Activated CD4-positive, alpha-beta memory T cell treated with anti-CD3 and anti-CD28 coated beads for 36 hours (primary cell): ENCODE results near the gene ATG10. TPM values are rescaled to one million over a fixed set of nuclear protein-coding genes. Genes with fewer than 3 reads are reported as not detected.
"Not testable (repeated sequence)": the region's sequence is repeated elsewhere in the genome, so short reads cannot be mapped to it uniquely, and the experiment has no call there.

ENCODE experiments used
- CTCF ChIA-PET: fragments of 350-600 bp; sonication (Branson Sonifier 250); formaldehyde crosslinking; loops from one replicate; lab custom pipeline; 2021; ENCODE audit warnings: antibody characterized with exemption, inconsistent platforms; lab: Charles Lee
- POLR2A ChIA-PET: fragments of 350-600 bp; sonication (Branson Sonifier 250); formaldehyde crosslinking; loops from one replicate; lab custom pipeline; 2021; ENCODE audit warnings: antibody characterized with exemption; lab: Charles Lee
- DNase-seq: peaks from one replicate; pipeline ENCODE4 v3.0.0-alpha.2; 2020
- H3K27ac Mint-ChIP-seq: one replicate; pipeline ENCODE4 v1.8.0; 2021; ENCODE audit warnings: mixed read lengths
- H3K27me3 Mint-ChIP-seq: one replicate; pipeline ENCODE4 v1.8.0; 2021; ENCODE audit warnings: mixed read lengths
- H3K36me3 Mint-ChIP-seq: one replicate; pipeline ENCODE4 v1.8.0; 2021; ENCODE audit warnings: mixed read lengths
- H3K4me1 Mint-ChIP-seq: one replicate; pipeline ENCODE4 v1.8.0; 2021; ENCODE audit warnings: low read depth, mixed read lengths
- H3K4me3 Mint-ChIP-seq: one replicate; pipeline ENCODE4 v1.8.0; 2021; ENCODE audit warnings: mild to moderate bottlenecking, mixed read lengths
- H3K9me3 Mint-ChIP-seq: one replicate; pipeline ENCODE4 v1.8.0; 2021; ENCODE audit warnings: mixed read lengths
- intact Hi-C: fragments of 100-400 bp; cut with micrococcal nuclease; formaldehyde crosslinking; loops from one replicate; pipeline ENCODE4 v1.15.1; 2023
- total RNA-seq, 2 experiments: library from RNA; stranded (reverse); gene quantifications; one replicate each; pipeline ENCODE4 v1.2.3, GENCODE V29; 2021

ATG10 gene
- total RNA-seq, 2 experiments from 2014 or later = 8.5 to 9.7 TPM

DNA sequence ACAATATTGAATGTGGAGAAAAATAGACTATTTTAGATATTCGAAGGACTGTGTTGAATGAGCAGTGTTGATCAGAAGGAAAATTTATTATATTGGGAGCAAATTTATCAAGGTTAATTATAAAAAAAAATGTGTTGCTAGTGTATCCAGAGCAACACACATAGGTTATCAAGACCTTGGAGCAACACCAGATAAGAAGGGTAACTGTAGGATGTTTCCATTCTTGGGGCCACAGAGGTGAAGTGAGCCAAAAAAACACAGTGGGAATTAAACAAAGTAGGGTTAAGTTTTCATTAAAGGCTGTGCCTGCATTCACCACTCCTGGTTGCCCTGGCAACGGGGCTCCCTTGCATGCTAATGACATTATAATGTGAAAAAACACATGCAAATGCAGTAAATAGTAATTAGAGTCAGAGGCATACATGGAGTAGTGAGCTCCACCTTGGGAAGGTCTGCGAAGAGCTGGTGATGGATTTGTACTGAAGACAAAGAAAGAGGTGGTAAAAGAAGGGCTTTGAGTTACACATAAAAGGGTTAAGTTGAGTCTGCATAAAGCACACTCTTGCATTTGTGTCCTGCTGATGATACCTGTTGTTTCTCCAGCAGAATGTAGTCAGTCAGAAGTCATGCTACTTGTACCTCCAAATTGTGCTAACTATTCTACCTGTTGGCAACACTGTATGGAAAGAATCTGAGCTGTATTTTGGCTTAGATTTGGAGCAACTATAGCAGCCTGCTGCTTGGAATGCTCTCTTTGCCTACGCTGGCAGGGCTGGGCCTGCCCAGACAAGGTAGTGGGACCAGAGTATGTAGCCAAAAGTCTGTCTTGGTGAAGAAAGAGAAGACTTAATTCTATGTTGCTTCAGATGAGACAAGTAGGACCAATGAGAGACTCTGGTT lies 59.6 kb downstream of the ATG10 start:
- Mint-ChIP-seq H3K27ac (no peak overlapping the region), H3K4me3 (no peak overlapping the region), H3K4me1 (no peaks in the 10 kb centered on the region), H3K36me3 (peaks cover 2% of the 10 kb centered on the region), H3K9me3 (no peaks in the 10 kb centered on the region), H3K27me3 (no peaks in the 10 kb centered on the region)
- intact Hi-C loops = no loop called here
- POLR2A ChIA-PET = no interaction called here
- CTCF ChIA-PET = no interaction called here
- no peak for DNase-seq

DNA sequence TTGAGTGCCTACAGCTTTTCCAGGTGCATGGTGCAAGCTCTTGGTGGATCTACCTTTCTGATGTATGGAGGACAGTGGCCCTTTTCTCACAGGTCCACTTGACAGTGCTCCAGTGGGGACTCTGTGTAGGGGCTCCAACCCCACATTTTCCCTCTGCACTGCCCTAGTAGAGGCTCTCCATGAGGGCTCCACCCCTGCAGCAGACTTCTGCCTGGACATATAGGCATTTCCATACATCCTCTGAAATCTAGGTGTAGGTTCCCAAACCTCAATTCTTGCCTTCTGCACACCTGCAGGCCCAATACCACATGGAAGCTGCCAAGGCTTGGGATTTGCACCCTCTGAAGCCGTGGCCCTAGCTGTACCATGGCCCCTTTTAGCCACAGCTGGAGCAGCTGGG lies 71.1 kb downstream of the ATG10 start:
- intact Hi-C loops, H3K4me1 Mint-ChIP-seq, DNase-seq, H3K27me3 Mint-ChIP-seq, H3K4me3 Mint-ChIP-seq, H3K27ac Mint-ChIP-seq, POLR2A ChIA-PET, CTCF ChIA-PET: not testable (repeated sequence)
- Mint-ChIP-seq H3K36me3 (peaks cover 26% of the 10 kb centered on the region), H3K9me3 (peaks cover 15% of the 10 kb centered on the region)

DNA sequence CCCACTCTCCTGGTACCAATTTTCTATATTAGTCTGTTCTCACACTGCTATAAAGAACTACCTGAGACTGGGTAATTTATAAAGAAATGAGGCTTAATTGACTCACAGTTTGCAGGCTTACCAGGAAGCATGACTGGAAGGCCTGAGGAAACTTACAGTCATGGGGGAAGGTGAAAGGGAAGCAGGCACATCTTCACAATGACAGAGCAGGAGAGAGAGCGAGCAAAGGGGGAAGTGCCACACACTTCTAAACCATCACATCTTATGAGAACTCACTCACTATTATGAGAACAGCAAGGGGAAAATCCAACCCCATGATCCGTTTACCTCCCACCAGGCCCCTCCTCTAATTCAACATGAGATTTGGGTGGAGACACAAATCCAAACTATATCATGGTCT lies 72.2 kb downstream of the ATG10 start:
- Mint-ChIP-seq H3K27ac (no peak overlapping the region), H3K27me3 (no peaks in the 10 kb centered on the region), H3K4me1 (no peaks in the 10 kb centered on the region), H3K9me3 (peaks cover 15% of the 10 kb centered on the region), H3K4me3 (no peak overlapping the region), H3K36me3 (peaks cover 24% of the 10 kb centered on the region)
- intact Hi-C loops = no loop called here
- ChIA-PET CTCF (no interaction called here), POLR2A (no interaction called here)
- DNase-seq = no peak

DNA sequence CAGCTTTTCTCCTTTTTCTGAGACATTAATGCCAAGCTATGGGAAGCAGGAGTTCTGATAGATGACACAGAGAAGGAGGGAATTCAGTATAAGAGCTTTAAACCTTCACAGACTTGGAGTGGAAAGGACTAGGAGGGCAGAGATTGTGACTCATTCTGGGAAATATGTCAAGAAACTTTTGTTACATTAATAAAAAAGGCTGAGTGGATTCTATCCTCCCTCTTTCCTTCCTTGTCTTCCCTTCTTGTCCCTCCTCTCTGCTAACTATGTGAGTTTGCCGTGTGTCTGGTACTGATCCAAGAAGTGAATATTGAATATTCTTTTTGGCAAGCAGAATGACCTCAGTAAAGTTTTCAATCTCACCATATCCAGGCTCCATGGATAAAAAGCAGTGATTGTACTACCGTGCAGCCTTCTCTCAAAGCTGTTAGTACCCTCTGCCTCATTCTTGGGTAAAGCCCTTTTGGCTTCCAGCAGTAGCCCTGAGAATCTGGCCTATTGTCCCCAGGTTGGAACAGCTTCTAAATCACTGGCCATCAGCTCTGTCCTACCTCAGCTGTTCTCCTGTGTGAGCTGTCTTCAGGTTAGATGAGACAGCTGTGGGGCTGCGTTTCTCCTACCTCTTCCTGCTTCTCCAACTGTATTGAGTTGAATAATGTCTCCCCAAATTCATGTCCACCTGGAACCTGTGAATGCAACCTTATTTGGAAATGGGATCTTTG lies 73.9 kb downstream of the ATG10 start:
- Mint-ChIP-seq H3K27ac (no peak overlapping the region), H3K27me3 (no peaks in the 10 kb centered on the region), H3K4me1 (no peaks in the 10 kb centered on the region), H3K9me3 (peaks cover 15% of the 10 kb centered on the region), H3K36me3 (peaks cover 24% of the 10 kb centered on the region), H3K4me3 (no peak overlapping the region)
- POLR2A ChIA-PET = no interaction called here
- intact Hi-C loops = no loop called here
- CTCF ChIA-PET = no interaction called here
- DNase-seq = no peak

DNA sequence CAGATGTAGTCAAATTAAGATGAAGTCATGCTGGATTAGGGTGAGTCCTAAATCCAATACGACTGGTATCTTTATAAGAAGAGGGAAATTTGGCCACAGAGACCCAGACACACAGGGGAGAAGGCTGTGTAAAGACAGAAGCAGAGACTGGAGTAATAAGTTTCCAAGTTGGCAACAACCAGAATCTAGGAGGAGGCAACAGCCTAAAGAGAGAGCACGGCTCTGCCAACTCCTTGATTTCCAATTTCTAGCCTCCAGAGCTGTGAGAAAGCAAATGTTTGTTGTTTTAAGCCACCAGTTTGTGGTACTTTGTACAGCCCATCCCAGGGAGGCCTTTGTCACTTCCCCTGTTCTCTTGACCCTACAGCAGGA lies 74.4 kb downstream of the ATG10 start:
- intact Hi-C loops = no loop called here
- CTCF ChIA-PET = no interaction called here
- Mint-ChIP-seq H3K27me3 (no peaks in the 10 kb centered on the region), H3K36me3 (peaks cover 24% of the 10 kb centered on the region), H3K27ac (no peak overlapping the region), H3K4me3 (no peak overlapping the region), H3K9me3 (peaks cover 15% of the 10 kb centered on the region), H3K4me1 (no peaks in the 10 kb centered on the region)
- POLR2A ChIA-PET = no interaction called here
- no peak for DNase-seq

DNA sequence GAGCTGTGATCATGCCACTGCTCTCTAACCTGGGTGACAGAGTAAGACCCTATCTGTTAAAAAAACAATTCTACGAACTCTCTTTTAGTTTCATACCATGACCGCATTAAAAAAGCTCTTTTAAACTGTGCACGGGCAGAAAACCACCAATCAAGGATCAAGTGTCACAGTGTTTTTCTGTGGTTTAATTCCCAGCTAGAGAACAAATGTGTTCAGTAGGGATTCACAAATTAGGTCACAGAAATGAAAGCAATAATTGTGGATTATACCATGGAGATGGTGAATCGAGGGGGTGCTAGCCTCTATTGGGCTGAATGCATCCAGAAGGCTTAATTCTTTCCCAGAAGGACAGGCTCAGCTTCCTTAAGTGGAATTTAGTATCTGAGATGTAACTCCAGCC lies 79.1 kb downstream of the ATG10 start:
- DNase-seq = no peak
- intact Hi-C loops = no loop called here
- H3K9me3 Mint-ChIP-seq = peaks cover 3% of the 10 kb centered on the region
- H3K27ac Mint-ChIP-seq = no peak overlapping the region
- H3K36me3 Mint-ChIP-seq = peaks cover 5% of the 10 kb centered on the region
- CTCF ChIA-PET = no interaction called here
- H3K4me3 Mint-ChIP-seq = no peak overlapping the region
- no peaks in the 10 kb centered on the region for H3K4me1 Mint-ChIP-seq
- POLR2A ChIA-PET = no interaction called here
- H3K27me3 Mint-ChIP-seq = no peaks in the 10 kb centered on the region

DNA sequence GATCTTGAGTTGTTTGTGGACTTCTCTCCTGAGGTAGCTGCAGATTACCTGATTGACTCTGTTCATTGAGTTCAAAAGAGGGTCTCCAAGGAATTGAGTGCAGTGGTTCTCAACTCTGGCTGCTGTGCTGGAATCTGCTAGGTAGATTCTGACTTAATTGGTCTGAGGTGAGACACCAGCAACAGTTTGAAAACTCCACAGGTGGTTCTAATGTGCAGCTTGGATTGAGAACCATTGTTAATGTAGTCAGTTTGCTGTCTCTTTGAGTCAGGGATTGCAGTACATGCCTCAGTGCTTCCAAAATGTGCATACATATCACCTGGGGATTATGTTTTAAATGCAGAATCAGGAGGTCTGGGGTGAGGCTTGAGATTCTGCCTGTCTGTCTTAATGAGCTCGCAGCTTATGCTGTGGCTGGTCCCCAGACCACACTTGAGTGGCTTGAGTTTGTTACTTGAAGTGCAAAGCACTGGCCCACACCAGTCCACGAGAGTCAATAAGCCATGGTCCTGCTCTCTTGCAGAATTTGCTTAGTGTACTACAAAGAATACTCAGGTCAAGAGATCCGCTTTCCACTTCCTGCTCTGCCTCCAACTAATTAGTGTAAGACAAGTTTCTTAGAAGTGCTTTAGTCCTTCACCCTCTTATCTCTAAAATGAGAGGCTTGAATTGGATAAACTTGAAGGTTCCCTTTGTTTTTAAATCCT lies 82.3 kb downstream of the ATG10 start:
- H3K36me3 Mint-ChIP-seq = no peaks in the 10 kb centered on the region

DNA sequence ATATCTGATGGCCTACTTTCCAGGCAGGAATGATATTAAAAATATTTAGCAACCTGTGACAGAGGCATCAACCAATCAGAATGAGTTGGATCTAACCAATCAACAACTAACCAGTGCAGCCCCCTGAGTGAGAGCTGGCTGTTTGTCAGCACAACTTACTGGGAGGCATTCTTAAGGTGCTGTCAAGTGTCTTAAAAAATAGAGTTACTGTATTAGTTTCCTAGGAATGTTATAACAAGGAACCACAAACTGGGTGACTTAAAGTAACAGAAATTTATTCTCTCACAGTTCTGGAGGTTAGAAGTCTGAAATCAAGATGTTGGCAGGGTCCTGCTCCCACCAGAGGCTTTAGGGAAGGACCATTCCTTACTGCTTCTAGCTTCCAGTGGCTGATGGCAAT lies 85.2 kb downstream of the ATG10 start:
- intact Hi-C loops = no loop called here
- Mint-ChIP-seq H3K27ac (no peak overlapping the region), H3K4me3 (no peak overlapping the region), H3K27me3 (no peaks in the 10 kb centered on the region), H3K36me3 (no peaks in the 10 kb centered on the region), H3K9me3 (no peaks in the 10 kb centered on the region), H3K4me1 (peaks cover 3% of the 10 kb centered on the region)
- CTCF ChIA-PET = no interaction called here
- POLR2A ChIA-PET = no interaction called here
- DNase-seq = no peak

More for the DNA sequence above, 82.3 kb downstream of the ATG10 start:
- intact Hi-C loops = no loop called here
- DNase-seq = no peak
- Mint-ChIP-seq H3K27ac (no peak overlapping the region), H3K27me3 (no peaks in the 10 kb centered on the region), H3K9me3 (no peaks in the 10 kb centered on the region), H3K4me3 (no peak overlapping the region), H3K4me1 (peaks cover 3% of the 10 kb centered on the region)
- CTCF ChIA-PET = no interaction called here
- POLR2A ChIA-PET = no interaction called here

DNA sequence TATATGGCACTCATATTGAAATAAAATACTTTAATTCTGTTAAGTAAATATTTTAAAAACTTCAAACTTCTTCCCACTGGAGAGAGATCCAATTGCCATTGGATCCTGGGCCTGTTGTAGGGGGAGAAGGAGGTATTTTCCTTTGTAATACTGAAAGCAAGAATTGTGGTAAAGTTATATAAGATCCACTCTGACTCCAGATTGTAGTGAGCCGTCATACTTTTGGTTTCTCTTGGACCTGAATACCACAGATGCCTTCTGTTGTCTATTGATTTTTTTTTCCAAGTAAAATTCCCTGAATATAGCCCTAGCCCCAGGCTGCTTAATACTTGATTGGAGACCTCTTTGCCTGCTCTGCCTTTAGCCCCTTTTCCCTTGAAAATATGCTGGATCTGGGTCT lies 86.9 kb downstream of the ATG10 start:
- Mint-ChIP-seq H3K27ac (no peak overlapping the region), H3K27me3 (no peaks in the 10 kb centered on the region)
- POLR2A ChIA-PET = no interaction called here

DNA sequence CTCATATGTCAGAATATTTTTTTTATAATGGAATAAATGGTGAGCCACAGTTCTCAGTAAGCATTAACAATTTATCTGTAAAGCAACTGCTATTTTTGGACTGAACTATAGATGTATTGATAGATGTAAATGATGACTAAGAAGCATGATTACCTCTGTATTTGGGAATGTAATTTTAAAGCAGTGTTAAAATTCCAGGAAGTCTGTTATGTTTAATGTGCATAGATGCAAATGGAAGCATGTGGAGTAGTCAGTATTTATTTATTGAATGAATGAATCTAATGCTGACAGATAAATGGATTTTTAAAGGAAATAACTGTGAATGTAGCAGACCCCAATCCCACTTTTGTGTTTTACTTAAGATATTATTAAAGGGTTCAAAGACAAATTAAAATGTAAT lies 95.0 kb downstream of the ATG10 start:
- intact Hi-C loops = no loop called here
- Mint-ChIP-seq H3K4me1 (peaks cover 5% of the 10 kb centered on the region), H3K27me3 (no peaks in the 10 kb centered on the region), H3K27ac (no peak overlapping the region), H3K36me3 (no peaks in the 10 kb centered on the region), H3K9me3 (no peaks in the 10 kb centered on the region), H3K4me3 (no peak overlapping the region)
- ChIA-PET POLR2A (no interaction called here), CTCF (no interaction called here)
- no peak for DNase-seq

More for the DNA sequence above, 86.9 kb downstream of the ATG10 start:
- no peak for DNase-seq
- intact Hi-C loops = no loop called here
- Mint-ChIP-seq H3K4me1 (peaks cover 3% of the 10 kb centered on the region), H3K4me3 (no peak overlapping the region), H3K36me3 (no peaks in the 10 kb centered on the region), H3K9me3 (no peaks in the 10 kb centered on the region)
- CTCF ChIA-PET = no interaction called here

DNA sequence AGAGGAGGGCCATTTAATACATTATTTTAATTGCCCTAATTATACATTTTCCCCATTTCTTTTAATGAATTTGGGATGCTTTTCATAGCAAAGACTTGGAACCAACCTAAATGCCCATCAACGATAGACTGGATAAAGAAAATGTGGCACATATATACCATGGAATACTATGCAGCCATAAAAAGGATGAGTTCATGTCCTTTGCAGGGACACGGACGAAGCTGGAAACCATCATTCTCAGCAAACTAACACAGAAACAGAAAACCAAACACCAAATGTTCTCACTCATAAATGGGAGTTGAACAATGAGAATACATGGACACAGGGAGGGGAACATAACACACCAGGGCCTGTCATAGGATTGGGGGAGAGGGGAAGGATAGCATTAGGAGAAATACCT lies 96.2 kb downstream of the ATG10 start:
- DNase-seq, H3K27me3 Mint-ChIP-seq, H3K4me1 Mint-ChIP-seq, H3K9me3 Mint-ChIP-seq, H3K27ac Mint-ChIP-seq, H3K4me3 Mint-ChIP-seq, POLR2A ChIA-PET, H3K36me3 Mint-ChIP-seq, intact Hi-C loops, CTCF ChIA-PET: not testable (repeated sequence)

DNA sequence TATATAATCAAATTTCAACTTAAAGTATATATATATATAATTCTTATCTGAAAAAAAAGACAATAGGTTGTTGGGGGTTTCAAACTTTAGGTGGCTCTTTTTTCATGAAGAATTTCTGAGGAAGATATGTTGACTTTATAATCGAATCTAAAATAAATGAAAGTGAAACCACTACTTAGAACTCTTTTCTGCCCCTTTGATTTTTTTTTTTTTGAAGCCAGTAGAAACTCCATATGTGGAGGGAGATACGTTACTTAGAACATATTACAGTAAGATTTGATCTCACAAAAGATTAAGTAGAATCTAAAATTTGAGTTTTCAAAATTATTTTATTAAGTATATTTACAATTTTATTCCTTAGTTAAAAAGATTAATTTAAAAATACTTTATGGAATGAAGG lies 96.9 kb downstream of the ATG10 start:
- H3K27ac Mint-ChIP-seq = no peak overlapping the region
- intact Hi-C loops = no loop called here
- no peak for DNase-seq
- H3K36me3 Mint-ChIP-seq = no peaks in the 10 kb centered on the region
- ChIA-PET POLR2A (no interaction called here), CTCF (no interaction called here)
- no peaks in the 10 kb centered on the region for H3K9me3 Mint-ChIP-seq
- peaks cover 5% of the 10 kb centered on the region for H3K4me1 Mint-ChIP-seq
- no peaks in the 10 kb centered on the region for H3K27me3 Mint-ChIP-seq
- H3K4me3 Mint-ChIP-seq = peak overlapping the region; percentile 15
